Hepatocyte (in vitro differentiated cells): ENCODE results near the gene IKZF4.

Experiments used
- EZH2 ChIP-seq: fragments of 200-600 bp; sonication (generic); IDR thresholded peaks from 2 replicates; pipeline ENCODE4 v1.6.1; 2016; ENCODE audit warnings: antibody characterized with exemption, mild to moderate bottlenecking, borderline replicate concordance
- EZH2phosphoT487 ChIP-seq: fragments of 200-600 bp; sonication (generic); IDR thresholded peaks from one replicate; pipeline ENCODE4 v1.6.1; 2018; ENCODE audit warnings: antibody characterized with exemption, mild to moderate bottlenecking, low read depth, moderate library complexity; ENCODE audit not compliant: unreplicated experiment, severe bottlenecking
- TF ChIP-seq, protein P1 (sequence below): fragments of 200-600 bp; sonication (generic); IDR thresholded peaks from 2 replicates; pipeline ENCODE4 v1.5.1; 2016; ENCODE audit warnings: antibody characterized with exemption, mild to moderate bottlenecking; ENCODE audit not compliant: poor library complexity

DNA sequence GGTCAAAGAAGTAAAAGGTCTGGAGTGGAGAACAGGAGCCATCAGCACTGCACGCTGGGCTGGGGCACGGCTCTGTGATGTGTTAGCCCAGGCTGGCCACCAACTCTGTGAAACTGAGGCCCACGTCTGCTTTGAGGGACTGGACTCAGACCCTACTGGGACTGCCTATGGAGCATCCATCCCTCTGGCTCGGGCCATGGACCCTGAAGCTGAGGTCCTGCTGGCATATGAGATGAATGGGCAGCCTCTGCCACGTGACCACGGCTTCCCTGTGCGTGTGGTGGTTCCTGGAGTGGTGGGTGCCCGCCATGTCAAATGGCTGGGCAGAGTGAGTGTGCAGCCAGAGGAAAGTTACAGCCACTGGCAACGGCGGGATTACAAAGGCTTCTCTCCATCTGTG, 16.6 kb upstream of the IKZF4 start:
- TF ChIP-seq, protein P1, sequence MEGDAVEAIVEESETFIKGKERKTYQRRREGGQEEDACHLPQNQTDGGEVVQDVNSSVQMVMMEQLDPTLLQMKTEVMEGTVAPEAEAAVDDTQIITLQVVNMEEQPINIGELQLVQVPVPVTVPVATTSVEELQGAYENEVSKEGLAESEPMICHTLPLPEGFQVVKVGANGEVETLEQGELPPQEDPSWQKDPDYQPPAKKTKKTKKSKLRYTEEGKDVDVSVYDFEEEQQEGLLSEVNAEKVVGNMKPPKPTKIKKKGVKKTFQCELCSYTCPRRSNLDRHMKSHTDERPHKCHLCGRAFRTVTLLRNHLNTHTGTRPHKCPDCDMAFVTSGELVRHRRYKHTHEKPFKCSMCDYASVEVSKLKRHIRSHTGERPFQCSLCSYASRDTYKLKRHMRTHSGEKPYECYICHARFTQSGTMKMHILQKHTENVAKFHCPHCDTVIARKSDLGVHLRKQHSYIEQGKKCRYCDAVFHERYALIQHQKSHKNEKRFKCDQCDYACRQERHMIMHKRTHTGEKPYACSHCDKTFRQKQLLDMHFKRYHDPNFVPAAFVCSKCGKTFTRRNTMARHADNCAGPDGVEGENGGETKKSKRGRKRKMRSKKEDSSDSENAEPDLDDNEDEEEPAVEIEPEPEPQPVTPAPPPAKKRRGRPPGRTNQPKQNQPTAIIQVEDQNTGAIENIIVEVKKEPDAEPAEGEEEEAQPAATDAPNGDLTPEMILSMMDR: no peak
- TF ChIP-seq EZH2: no peak
- TF ChIP-seq EZH2phosphoT487: no peak
